H9 (cell line): ENCODE data around the gene EFCC1. TPM values are rescaled to one million over a fixed set of nuclear protein-coding genes. Genes with fewer than 3 reads are reported as not detected.

Experiments used
- DNase-seq: peaks from one replicate; pipeline ENCODE4 v3.0.0-alpha.2; 2017
- H2AFZ ChIP-seq: one replicate; pipeline ENCODE4 v1.6.1; 2013; ENCODE audit warnings: mild to moderate bottlenecking, low read length, control low read depth, moderate library complexity
- H2AK5ac ChIP-seq: 2 replicates; pipeline ENCODE4 v1.6.1; 2013; ENCODE audit warnings: low read length, control low read depth, mixed read lengths; ENCODE audit not compliant: insufficient read length
- H2BK120ac ChIP-seq: one replicate; pipeline ENCODE4 v1.6.1; 2013; ENCODE audit warnings: low read depth, mild to moderate bottlenecking, low read length, control low read depth, inconsistent platforms; ENCODE audit not compliant: poor library complexity, severe bottlenecking
- H2BK12ac ChIP-seq: 2 replicates; pipeline ENCODE4 v1.6.1; 2013; ENCODE audit warnings: low read length, control low read depth, mixed read lengths, low read depth; ENCODE audit not compliant: insufficient read length
- H2BK15ac ChIP-seq: 2 replicates; pipeline ENCODE4 v1.6.1; 2013; ENCODE audit warnings: low read depth, low read length, control low read depth
- H2BK20ac ChIP-seq: one replicate; pipeline ENCODE4 v1.6.1; 2013; ENCODE audit warnings: low read depth, mild to moderate bottlenecking, low read length, control low read depth, inconsistent platforms; ENCODE audit not compliant: poor library complexity, severe bottlenecking
- H2BK5ac ChIP-seq: 2 replicates; pipeline ENCODE4 v1.6.1; 2013; ENCODE audit warnings: low read length, control low read depth, mixed read lengths; ENCODE audit not compliant: insufficient read length
- H3K14ac ChIP-seq: 2 replicates; pipeline ENCODE4 v1.6.1; 2013; ENCODE audit warnings: low read length, control low read depth; ENCODE audit not compliant: insufficient read depth
- H3K18ac ChIP-seq: 2 replicates; pipeline ENCODE4 v1.6.1; 2013; ENCODE audit warnings: low read depth, mild to moderate bottlenecking, mixed read lengths, low read length, control low read depth; ENCODE audit not compliant: insufficient read length
- H3K23ac ChIP-seq: 2 replicates; pipeline ENCODE4 v1.6.1; 2013; ENCODE audit warnings: low read length, control low read depth, mixed read lengths, low read depth; ENCODE audit not compliant: insufficient read length
- H3K23me2 ChIP-seq: 2 replicates; pipeline ENCODE4 v1.6.1; 2013; ENCODE audit warnings: low read depth, mild to moderate bottlenecking, mixed read lengths, low read length, control low read depth; ENCODE audit not compliant: insufficient read length, poor library complexity, severe bottlenecking
- H3K27ac ChIP-seq: 2 replicates; pipeline ENCODE4 v1.5.1; 2013; ENCODE audit warnings: low read length, control low read depth, mixed read lengths, low read depth; ENCODE audit not compliant: insufficient read length
- H3K27me3 ChIP-seq: 2 replicates; pipeline ENCODE4 v1.6.1; 2013; ENCODE audit warnings: low read length, control low read depth, inconsistent platforms; ENCODE audit not compliant: insufficient read depth
- H3K4ac ChIP-seq: 2 replicates; pipeline ENCODE4 v1.6.1; 2013; ENCODE audit warnings: low read depth, mild to moderate bottlenecking, control low read depth, inconsistent platforms, low read length, moderate library complexity
- H3K4me1 ChIP-seq: 2 replicates; pipeline ENCODE4 v1.6.1; 2013; ENCODE audit warnings: low read length, control low read depth, inconsistent platforms; ENCODE audit not compliant: insufficient read depth
- H3K4me2 ChIP-seq: 2 replicates; pipeline ENCODE4 v1.6.1; 2013; ENCODE audit warnings: low read length, control low read depth, mixed read lengths; ENCODE audit not compliant: insufficient read length, insufficient read depth
- H3K56ac ChIP-seq: 2 replicates; pipeline ENCODE4 v1.6.1; 2013; ENCODE audit warnings: low read depth, mild to moderate bottlenecking, mixed read lengths, low read length, control low read depth; ENCODE audit not compliant: insufficient read length
- H3K79me1 ChIP-seq: 2 replicates; pipeline ENCODE4 v1.6.1; 2013; ENCODE audit warnings: low read depth, mild to moderate bottlenecking, moderate library complexity, low read length, control low read depth, inconsistent platforms; ENCODE audit not compliant: insufficient read depth, poor library complexity, severe bottlenecking
- H3K79me2 ChIP-seq: 2 replicates; pipeline ENCODE4 v1.6.1; 2013; ENCODE audit warnings: low read length, control low read depth, inconsistent platforms; ENCODE audit not compliant: insufficient read depth
- H3K9ac ChIP-seq: 2 replicates; pipeline ENCODE4 v1.6.1; 2013; ENCODE audit warnings: low read length, control low read depth, mixed read lengths; ENCODE audit not compliant: insufficient read length; ENCODE audit errors: extremely low read depth
- H3K9me3 ChIP-seq: one replicate; pipeline ENCODE4 v1.6.1; 2013; ENCODE audit warnings: low read depth, low read length, inconsistent platforms; ENCODE audit not compliant: control insufficient read depth
- H3T11ph ChIP-seq: one replicate; pipeline ENCODE4 v1.6.1; 2013; ENCODE audit warnings: mild to moderate bottlenecking, low read length, control low read depth, inconsistent platforms
- H4K20me1 ChIP-seq: one replicate; pipeline ENCODE4 v1.6.1; 2013; ENCODE audit not compliant: control insufficient read depth, insufficient read length, insufficient read depth
- H4K5ac ChIP-seq: 2 replicates; pipeline ENCODE4 v1.6.1; 2013; ENCODE audit warnings: low read depth, mild to moderate bottlenecking, mixed read lengths, low read length, control low read depth; ENCODE audit not compliant: insufficient read length
- H4K8ac ChIP-seq: replicated peaks from 2 replicates; pipeline ENCODE4 v1.6.1; 2013; ENCODE audit warnings: low read length, control low read depth, mixed read lengths, low read depth; ENCODE audit not compliant: insufficient read length
- H4K91ac ChIP-seq: 2 replicates; pipeline ENCODE4 v1.6.1; 2013; ENCODE audit warnings: low read depth, mild to moderate bottlenecking, moderate library complexity, mixed read lengths, low read length, control low read depth; ENCODE audit not compliant: insufficient read length
- H3K27ac Mint-ChIP-seq, 3 experiments: 2 replicates in 2 of 3; 3 replicates in 1 of 3; pipeline ENCODE4 v1.8.0; 2020 to 2021; ENCODE audit warnings: mixed read lengths in 3 of 3, mild to moderate bottlenecking in 1 of 3, moderate library complexity in 1 of 3
- H3K27me3 Mint-ChIP-seq: 2 replicates; pipeline ENCODE4 v1.8.0; 2021; ENCODE audit warnings: low read depth, mild to moderate bottlenecking, moderate library complexity, mixed read lengths
- H3K36me3 Mint-ChIP-seq, 3 experiments: 2 replicates in 2 of 3; 3 replicates in 1 of 3; pipeline ENCODE4 v1.8.0; 2020 to 2021; ENCODE audit warnings: low read depth in 3 of 3, mixed read lengths in 3 of 3; ENCODE audit not compliant: insufficient read depth in 1 of 3
- H3K4me1 Mint-ChIP-seq, 2 experiments: 2 replicates each; pipeline ENCODE4 v1.8.0; 2020; ENCODE audit warnings: mixed read lengths in 2 of 2
- H3K4me3 Mint-ChIP-seq, 2 experiments: 2 replicates in 1 of 2; 3 replicates in 1 of 2; pipeline ENCODE4 v1.8.0; 2020 to 2021; ENCODE audit warnings: mild to moderate bottlenecking in 2 of 2, mixed read lengths in 2 of 2, moderate library complexity in 1 of 2
- H3K9me3 Mint-ChIP-seq, 2 experiments: 2 replicates in 1 of 2; 3 replicates in 1 of 2; pipeline ENCODE4 v1.8.0; 2020; ENCODE audit warnings: mild to moderate bottlenecking in 2 of 2, mixed read lengths in 2 of 2, moderate library complexity in 1 of 2
- CTCF ChIP-seq: fragments of 200-600 bp; sonication (generic); conservative IDR thresholded peaks from 3 replicates; pipeline ENCODE4 v1.8.0; 2021; ENCODE audit warnings: antibody characterized with exemption, mild to moderate bottlenecking
- WGBS: extraction: QIAGEN DNeasy Blood & Tissue Kit; methylation state at CpG from one replicate; pipeline ENCODE4 v1.1.7; 2013; ENCODE audit warnings: missing lambda C conversion rate, low lambda C conversion rate, mixed read lengths; ENCODE audit not compliant: insufficient read length; ENCODE audit errors: extremely low coverage; 5-methylcytosine and 5-hydroxymethylcytosine counted together
- total RNA-seq: library from RNA; stranded (reverse); gene quantifications from 2 replicates; pipeline ENCODE4 v1.2.1, GENCODE V29; 2021

The EFCC1 gene
- total RNA-seq, 1 experiment from 2014 or later: 0.09 TPM

DNA sequence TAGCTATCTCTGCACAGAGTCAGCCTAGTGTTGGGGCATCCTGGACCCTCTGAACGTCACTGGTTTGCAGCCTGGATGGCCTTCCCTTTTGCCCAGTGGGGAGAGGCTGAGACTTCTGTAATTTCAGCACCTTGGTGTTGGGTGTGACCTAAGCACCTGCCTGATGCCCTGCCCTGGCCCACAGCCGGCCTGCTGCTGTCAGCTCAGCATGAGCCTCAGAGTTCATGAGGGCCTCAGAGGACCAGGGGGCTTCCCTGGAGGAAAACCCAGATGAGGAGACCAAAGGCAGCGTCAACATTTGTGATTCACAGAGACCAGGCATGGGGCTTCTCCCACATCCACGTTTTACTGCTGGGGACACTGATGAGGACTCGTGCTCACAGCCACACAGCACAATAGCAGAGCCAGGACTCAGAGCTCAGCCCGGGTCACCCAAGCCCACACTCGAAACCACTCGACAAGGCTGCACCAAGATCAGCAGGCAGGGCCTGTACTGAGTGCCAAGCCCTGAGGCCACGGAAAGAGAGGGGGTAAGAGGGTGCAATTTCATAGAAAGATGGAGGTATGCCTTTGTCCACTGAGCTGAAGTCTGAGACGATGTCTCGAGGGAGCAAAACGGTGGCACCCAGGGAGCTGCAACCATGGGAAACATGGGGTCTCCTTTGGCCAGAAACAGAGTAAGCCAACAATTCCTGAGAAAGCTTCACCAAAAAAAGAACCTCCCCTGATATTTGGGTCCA, 49.6 kb downstream of the EFCC1 start:
- Histone ChIP-seq H2BK15ac (no peak overlapping the region), H3K23ac (no peak overlapping the region), H3T11ph (no peak overlapping the region), H4K5ac (no peak overlapping the region), H3K27ac (no peak overlapping the region), H4K20me1 (no peaks in the 10 kb centered on the region), H3K79me1 (no peaks in the 10 kb centered on the region), H4K91ac (no peak overlapping the region), H3K9ac (no peak overlapping the region), H3K4me2 (no peak overlapping the region), H3K56ac (no peak overlapping the region), H2AFZ (no peak overlapping the region), H2AK5ac (no peak overlapping the region), H2BK5ac (no peak overlapping the region), H2BK120ac (no peak overlapping the region), H3K4me1 (no peaks in the 10 kb centered on the region), H3K27me3 (no peaks in the 10 kb centered on the region), H2BK20ac (no peak overlapping the region), H4K8ac (no peak overlapping the region), H3K18ac (no peak overlapping the region), H2BK12ac (no peak overlapping the region), H3K4ac (no peak overlapping the region), H3K23me2 (no peaks in the 10 kb centered on the region), H3K14ac (no peak overlapping the region; the same call in 1 of the 2 replicates), H3K9me3 (no peaks in the 10 kb centered on the region), H3K79me2 (no peaks in the 10 kb centered on the region)
- Mint-ChIP-seq H3K36me3 (peaks cover 0 to 6% (median 0%) of the 10 kb centered on the region in 3 experiments; a peak in 1 of 7 replicates), H3K9me3 (peaks cover 6 to 8% of the 10 kb centered on the region in 2 experiments; a peak in 4 of 5 replicates), H3K4me1 (peaks cover 2 to 6% of the 10 kb centered on the region in 2 experiments; a peak in 3 of 4 replicates), H3K27me3 (peaks cover 6% of the 10 kb centered on the region), H3K27ac (no peak overlapping the region), H3K4me3 (no peak overlapping the region)
- no CpG with 5 or more reads among the region's 12 CpGs for WGBS
- DNase-seq: no peak
- TF ChIP-seq CTCF: no peak
